Hepatocyte (in vitro differentiated cells): ENCODE data around the gene MDGA2. TPM values are rescaled to one million over a fixed set of nuclear protein-coding genes. Genes with fewer than 3 reads are reported as not detected.

ENCODE experiments used
- DNase-seq: peaks from one replicate; pipeline ENCODE4 v3.0.0-alpha.2; 2016; ENCODE audit warnings: low spot score
- H2AFZ ChIP-seq: fragments of 200-600 bp; sonication (generic); 2 replicates; pipeline ENCODE4 v1.6.0; 2016; ENCODE audit warnings: antibody characterized with exemption, mild to moderate bottlenecking
- H3K27ac ChIP-seq: fragments of 200-600 bp; sonication (generic); 2 replicates; pipeline ENCODE4 v1.5.1; 2016; ENCODE audit warnings: mild to moderate bottlenecking
- H3K27me3 ChIP-seq: fragments of 200-600 bp; sonication (generic); 2 replicates; pipeline ENCODE4 v1.6.1; 2016
- H3K36me3 ChIP-seq: fragments of 200-600 bp; sonication (generic); replicated peaks from 2 replicates; pipeline ENCODE4 v1.5.1; 2016; ENCODE audit warnings: low read depth; ENCODE audit not compliant: insufficient read depth
- H3K4me1 ChIP-seq: fragments of 200-600 bp; sonication (generic); 2 replicates; pipeline ENCODE4 v1.5.1; 2016; ENCODE audit warnings: mild to moderate bottlenecking, moderate library complexity; ENCODE audit not compliant: insufficient read depth
- H3K4me2 ChIP-seq: fragments of 200-600 bp; sonication (generic); 2 replicates; pipeline ENCODE4 v1.6.0; 2016
- H3K4me3 ChIP-seq: fragments of 200-600 bp; sonication (generic); 2 replicates; pipeline ENCODE4 v1.5.1; 2016; ENCODE audit warnings: mild to moderate bottlenecking
- H3K79me2 ChIP-seq: fragments of 200-600 bp; sonication (generic); 2 replicates; pipeline ENCODE4 v1.6.0; 2017; ENCODE audit warnings: mild to moderate bottlenecking
- H3K9me2 ChIP-seq: fragments of 200-600 bp; sonication (generic); replicated peaks from 2 replicates; pipeline ENCODE4 v1.6.0; 2017; ENCODE audit warnings: mild to moderate bottlenecking; ENCODE audit not compliant: insufficient read depth
- H3K9me3 ChIP-seq: fragments of 200-600 bp; sonication (generic); 2 replicates; pipeline ENCODE4 v1.5.1; 2016; ENCODE audit warnings: low read depth, mild to moderate bottlenecking
- H4K20me1 ChIP-seq: fragments of 200-600 bp; sonication (generic); 2 replicates; pipeline ENCODE4 v1.6.0; 2016; ENCODE audit warnings: mild to moderate bottlenecking; ENCODE audit not compliant: insufficient read depth, poor library complexity, severe bottlenecking
- CTCF ChIP-seq: fragments of 200-600 bp; sonication (generic); IDR thresholded peaks from 2 replicates; pipeline ENCODE4 v1.5.1; 2016; ENCODE audit warnings: antibody characterized with exemption, mild to moderate bottlenecking; ENCODE audit not compliant: poor library complexity
- EZH2 ChIP-seq: fragments of 200-600 bp; sonication (generic); IDR thresholded peaks from 2 replicates; pipeline ENCODE4 v1.6.1; 2016; ENCODE audit warnings: antibody characterized with exemption, mild to moderate bottlenecking, borderline replicate concordance
- EZH2phosphoT487 ChIP-seq: fragments of 200-600 bp; sonication (generic); IDR thresholded peaks from one replicate; pipeline ENCODE4 v1.6.1; 2018; ENCODE audit warnings: antibody characterized with exemption, mild to moderate bottlenecking, low read depth, moderate library complexity; ENCODE audit not compliant: unreplicated experiment, severe bottlenecking
- WGBS: methylation state at CpG from one replicate; pipeline ENCODE4 v1.1.6; 2016; ENCODE audit warnings: low lambda C conversion rate; ENCODE audit errors: missing lambda C conversion rate; 5-methylcytosine and 5-hydroxymethylcytosine counted together
- polyA plus RNA-seq: library from polyadenylated mRNA; unstranded; fragments of >200 nt; fragmentation: Nextera tagmentation; extraction: Ambion mirVana; gene quantifications from 2 replicates; pipeline ENCODE4 v1.2.1, GENCODE V29; 2016
- total RNA-seq: library from RNA; depleted of rRNA; stranded (reverse); fragments of >200 nt; gene quantifications from 2 replicates; pipeline ENCODE4 v1.2.3, GENCODE V29; 2014

MDGA2 gene
- total and polyA plus RNA-seq, 2 experiments from 2014 or later, result 0.51 to 0.70 TPM

- DNase-seq, result peak; percentile 37
Observed at GRCh38 chr14:47208434-47208833, 467.0 kb downstream of the MDGA2 start.

GRCh38 chr14:47207617-47208016 is 467.8 kb downstream of the MDGA2 start:
- H3K27me3 ChIP-seq, result no peaks in the 10 kb centered on the region
- DNase-seq, result no peak
- no peak overlapping the region for H3K4me2 ChIP-seq
- no peaks in the 10 kb centered on the region for H3K9me2 ChIP-seq
- no peaks in the 10 kb centered on the region for H3K9me3 ChIP-seq
- 72% methylated on average over 3 of the region's 3 CpGs for WGBS
- no peak overlapping the region for H3K4me3 ChIP-seq
- no peaks in the 10 kb centered on the region for H3K79me2 ChIP-seq
- no peak overlapping the region for H2AFZ ChIP-seq
- H3K36me3 ChIP-seq, result no peaks in the 10 kb centered on the region
- TF ChIP-seq CTCF (peak; percentile 10), EZH2 (no peak)
- no peaks in the 10 kb centered on the region for H4K20me1 ChIP-seq
- no peaks in the 10 kb centered on the region for H3K4me1 ChIP-seq
- no peak overlapping the region for H3K27ac ChIP-seq

More at GRCh38 chr14:47208434-47208833, 467.0 kb downstream of the MDGA2 start:
- Histone ChIP-seq H3K36me3 (no peaks in the 10 kb centered on the region), H3K79me2 (no peaks in the 10 kb centered on the region), H3K27me3 (no peaks in the 10 kb centered on the region), H3K9me3 (no peaks in the 10 kb centered on the region), H4K20me1 (no peaks in the 10 kb centered on the region), H3K4me1 (no peaks in the 10 kb centered on the region), H3K27ac (no peak overlapping the region), H3K4me2 (no peak overlapping the region), H3K4me3 (no peak overlapping the region), H2AFZ (no peak overlapping the region), H3K9me2 (no peaks in the 10 kb centered on the region)
- WGBS, result 19% methylated on average over 2 of the region's 2 CpGs
- TF ChIP-seq EZH2, result no peak
- no peak for TF ChIP-seq EZH2phosphoT487
- TF ChIP-seq CTCF, result no peak

- Histone ChIP-seq H3K27me3 (no peaks in the 10 kb centered on the region), H3K79me2 (no peaks in the 10 kb centered on the region), H4K20me1 (no peaks in the 10 kb centered on the region), H2AFZ (no peak overlapping the region), H3K36me3 (no peaks in the 10 kb centered on the region), H3K4me2 (no peak overlapping the region), H3K9me3 (no peaks in the 10 kb centered on the region), H3K27ac (no peak overlapping the region), H3K4me3 (no peak overlapping the region), H3K4me1 (no peaks in the 10 kb centered on the region), H3K9me2 (no peaks in the 10 kb centered on the region)
- no peak for TF ChIP-seq CTCF
- TF ChIP-seq EZH2, result no peak
- TF ChIP-seq EZH2phosphoT487, result no peak
- 95% methylated on average over 18 of the region's 18 CpGs for WGBS
- no peak for DNase-seq
Observed at GRCh38 chr14:47200740-47201139, 474.7 kb downstream of the MDGA2 start.

- Histone ChIP-seq H3K9me2 (no peaks in the 10 kb centered on the region), H4K20me1 (no peaks in the 10 kb centered on the region), H3K4me2 (no peak overlapping the region), H3K27me3 (no peaks in the 10 kb centered on the region), H3K36me3 (no peaks in the 10 kb centered on the region), H2AFZ (no peak overlapping the region), H3K27ac (no peak overlapping the region), H3K79me2 (no peaks in the 10 kb centered on the region), H3K4me3 (no peak overlapping the region), H3K9me3 (no peaks in the 10 kb centered on the region), H3K4me1 (no peaks in the 10 kb centered on the region)
- TF ChIP-seq EZH2 (no peak), CTCF (no peak), EZH2phosphoT487 (no peak)
- WGBS, result 76% methylated on average over 1 of the region's 1 CpG
- DNase-seq, result no peak
Observed at GRCh38 chr14:47195582-47195981, 479.8 kb downstream of the MDGA2 start.
